HG03039 (cell line): ENCODE measurements around the gene TTC38.
"Not testable (repeated sequence)": the region's sequence is repeated elsewhere in the genome, so short reads cannot be mapped to it uniquely, and the experiment has no call there.

Experiments
- ATAC-seq: cut with Tn5 transposase; IDR thresholded peaks from one replicate; pipeline ENCODE4 v1.9.1; 2021; ENCODE audit warnings: mild to moderate bottlenecking, moderate library complexity; ENCODE audit not compliant: unreplicated experiment

Gene TTC38

DNA sequence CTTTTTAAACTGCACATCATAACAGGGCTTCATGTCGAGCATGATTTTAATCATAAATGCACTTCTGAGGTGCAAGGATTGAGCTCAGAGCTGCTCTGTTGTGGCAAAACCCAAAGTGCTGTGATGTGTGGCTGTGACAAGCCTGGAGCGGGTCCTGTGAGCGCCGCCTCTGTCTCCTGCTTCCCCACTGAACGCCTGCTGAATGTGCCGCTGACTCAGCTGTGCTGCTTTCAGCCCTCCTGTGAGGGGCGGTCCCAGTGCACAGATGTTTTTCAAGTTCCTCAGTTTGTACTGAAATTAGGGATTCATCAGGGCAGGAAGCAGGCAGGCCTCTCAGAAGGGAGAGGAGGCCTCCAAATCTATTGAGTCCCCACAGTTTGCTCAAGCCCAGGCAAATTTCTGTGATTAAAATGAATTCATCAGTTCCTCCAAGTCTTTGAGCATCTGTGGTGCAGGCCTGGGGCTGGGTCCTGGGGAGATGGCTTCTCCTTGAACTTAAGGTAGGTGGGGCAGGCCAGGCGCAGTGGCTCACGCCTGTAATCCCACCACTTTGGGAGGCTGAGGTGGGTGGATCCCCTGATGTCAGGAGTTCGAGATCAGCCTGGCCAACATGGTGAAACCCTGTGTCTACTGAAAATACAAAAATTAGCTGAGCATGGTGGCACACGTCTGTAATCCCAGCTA lies 25.9 kb downstream of the TTC38 start:
- ATAC-seq: no peak

DNA sequence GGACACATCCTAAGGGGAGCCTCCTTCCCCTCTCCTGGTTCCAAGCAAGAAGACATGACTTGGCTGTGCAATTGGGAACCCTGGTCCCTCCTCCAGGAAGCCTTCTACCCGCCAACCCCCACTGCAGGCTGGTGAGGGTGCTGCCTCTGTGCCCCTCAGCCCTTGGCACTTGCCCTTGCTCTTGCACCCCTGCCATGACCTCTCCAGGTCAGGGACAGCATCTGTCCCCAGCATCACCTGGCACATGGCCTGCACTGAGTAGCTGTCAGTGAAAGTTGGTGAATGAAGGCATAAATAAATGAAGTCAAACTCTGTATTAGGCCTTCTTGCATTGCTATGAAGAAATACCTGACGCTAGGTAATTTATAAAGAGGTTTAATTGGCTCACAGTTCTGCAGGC lies 27.0 kb downstream of the TTC38 start:
- ATAC-seq: no peak

DNA sequence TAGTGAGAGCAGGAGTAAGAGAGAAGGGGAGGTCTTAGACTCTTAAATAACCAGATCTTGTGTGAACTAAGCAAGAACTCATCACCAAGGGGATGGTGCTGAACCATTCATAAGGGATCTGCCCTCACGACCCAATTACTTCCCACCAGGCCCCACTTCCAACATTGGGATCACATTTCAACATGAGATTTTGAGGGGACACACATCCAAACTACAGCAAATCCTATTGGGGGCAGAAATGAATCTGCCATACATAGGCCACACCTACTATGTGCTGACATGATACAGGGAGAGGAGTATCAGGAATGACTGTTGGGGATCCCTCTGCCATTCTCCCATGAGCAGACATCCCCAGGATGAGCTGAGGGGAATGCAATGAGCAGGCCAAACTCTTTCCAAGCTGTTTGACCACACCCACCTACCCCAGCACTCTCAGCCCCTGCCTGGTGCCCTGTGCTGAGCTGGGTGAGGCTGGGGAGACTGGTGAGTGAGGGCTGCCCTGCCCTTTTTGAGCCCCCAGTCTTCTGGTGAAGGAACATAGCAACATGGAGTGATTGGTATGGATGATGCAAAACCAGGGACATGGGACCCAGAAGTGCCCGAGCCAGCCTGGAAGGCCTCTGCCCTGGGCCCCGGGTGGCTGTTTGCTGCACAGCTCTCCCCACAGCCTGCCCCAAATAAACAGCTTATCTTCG lies 27.6 kb downstream of the TTC38 start:
- no peak for ATAC-seq

DNA sequence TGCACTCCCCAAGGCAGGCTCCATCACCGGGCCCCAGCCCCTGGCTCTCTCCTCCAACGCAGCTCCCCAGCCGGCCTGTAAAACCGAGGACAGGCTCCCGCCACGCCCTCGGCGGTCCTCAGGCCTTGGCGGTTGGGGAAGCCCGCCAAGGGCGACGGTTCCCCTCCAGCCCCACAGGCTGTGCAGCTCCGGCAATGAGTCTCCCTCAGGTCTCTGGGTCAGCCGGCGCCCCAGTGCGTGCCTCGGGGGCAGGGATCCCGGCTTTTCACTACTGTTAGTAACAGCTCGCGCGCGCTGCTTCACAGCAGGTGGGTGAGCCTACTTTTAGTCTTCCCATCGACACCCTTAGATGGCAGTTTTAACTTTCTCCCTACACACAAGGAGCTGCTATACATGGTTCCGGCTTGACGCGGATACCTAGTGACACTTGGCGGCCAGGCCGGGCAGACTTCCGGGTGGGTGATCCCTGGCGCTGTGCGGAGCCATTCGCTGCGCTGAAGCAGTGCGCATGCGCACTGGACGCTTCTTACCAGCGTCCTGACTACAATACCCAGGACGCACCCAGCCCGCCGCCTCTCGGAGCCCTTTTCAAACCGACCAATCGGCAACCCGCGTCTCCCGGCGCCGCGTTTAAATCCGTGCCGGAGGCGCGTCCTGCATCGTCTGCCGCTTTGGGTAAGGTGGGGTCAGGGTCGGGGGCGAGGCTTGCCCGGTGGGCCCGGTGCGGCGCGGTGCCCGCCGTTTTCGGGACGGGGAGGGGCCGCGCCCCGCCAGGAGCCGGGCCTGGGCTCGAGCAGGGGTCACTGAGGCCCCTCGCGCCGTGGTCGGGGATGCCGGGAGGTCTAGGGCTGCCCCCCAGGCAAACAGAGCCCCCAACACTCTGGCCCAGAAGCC lies 28.7 kb downstream of the TTC38 start, which contains the start of gene GTSE1:
Gene GTSE1, plus strand, starts transcription at position 614 of the 894 bp plus-strand sequence. CDS start 531 bp downstream, outside the sequence.
- ATAC-seq: peak; percentile 85

DNA sequence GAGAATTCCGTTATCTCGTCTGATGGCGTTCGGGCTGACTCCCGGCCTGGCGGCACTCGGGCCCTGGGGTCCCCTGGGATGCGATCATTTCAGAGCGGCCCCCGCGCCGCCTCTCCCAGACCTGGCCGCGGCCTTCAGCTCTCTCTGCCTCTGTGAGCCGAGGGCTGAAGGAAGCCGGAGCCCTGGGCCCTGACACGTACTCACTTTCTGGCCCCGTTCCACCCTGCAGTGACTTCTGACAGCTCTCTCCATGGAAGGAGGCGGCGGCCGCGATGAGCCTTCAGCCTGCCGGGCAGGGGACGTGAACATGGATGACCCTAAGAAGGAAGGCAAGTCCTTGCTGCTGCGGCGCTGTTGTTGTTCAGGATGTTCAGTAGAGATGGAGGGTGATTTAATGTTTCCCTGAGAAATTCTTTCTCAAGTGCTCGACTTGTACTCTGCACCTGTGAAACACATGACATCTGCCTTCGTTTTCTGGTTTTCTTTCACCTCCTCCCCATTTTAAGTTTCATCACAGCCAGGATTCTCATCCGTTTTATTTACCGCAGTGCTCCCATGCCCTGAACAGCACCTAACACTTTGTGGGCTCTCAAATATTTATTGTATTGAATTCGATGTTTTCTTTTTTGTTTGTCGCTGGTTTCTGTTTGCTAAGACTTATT lies 29.5 kb downstream of the TTC38 start:
- peak; percentile 4 for ATAC-seq

DNA sequence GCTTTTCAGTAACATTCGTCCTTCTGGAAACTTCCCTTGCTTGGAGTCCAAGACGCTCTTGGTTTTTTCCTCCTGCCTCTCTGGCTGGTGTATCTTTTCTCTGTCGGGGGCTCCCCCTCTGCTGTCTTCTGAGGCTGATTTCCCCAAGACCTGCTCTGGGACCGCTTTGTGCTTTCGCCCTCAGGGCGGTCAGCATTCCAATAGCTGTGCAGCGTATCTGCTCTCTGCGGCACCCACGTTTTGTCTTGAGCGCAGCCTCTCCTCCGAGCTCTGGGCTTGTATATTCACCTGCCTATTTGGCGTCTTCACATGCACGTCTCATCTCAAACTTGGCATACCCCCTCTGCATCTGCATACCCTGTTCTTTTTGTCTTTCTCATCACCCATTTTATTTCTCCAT lies 31.3 kb downstream of the TTC38 start:
- ATAC-seq: no peak

DNA sequence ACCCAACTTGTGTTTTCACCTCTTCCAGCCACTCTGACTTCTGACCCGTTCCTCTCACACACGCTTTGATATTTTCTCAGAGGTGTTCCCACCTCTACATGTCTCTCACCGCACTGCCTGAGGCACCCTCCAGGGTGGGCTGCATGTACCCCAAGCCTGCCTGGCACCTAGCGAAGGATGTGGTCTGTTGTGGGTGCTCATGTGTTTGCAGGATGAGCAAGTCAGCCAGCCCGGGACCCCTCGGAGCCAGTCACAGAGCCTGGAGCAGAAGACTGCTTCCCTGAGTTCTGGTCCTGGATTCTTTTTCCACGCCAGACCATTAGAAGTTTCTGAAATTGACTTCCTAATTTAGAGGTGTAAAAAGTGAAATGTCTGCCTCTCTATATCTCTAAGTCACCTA lies 32.7 kb downstream of the TTC38 start:
- ATAC-seq: no peak

DNA sequence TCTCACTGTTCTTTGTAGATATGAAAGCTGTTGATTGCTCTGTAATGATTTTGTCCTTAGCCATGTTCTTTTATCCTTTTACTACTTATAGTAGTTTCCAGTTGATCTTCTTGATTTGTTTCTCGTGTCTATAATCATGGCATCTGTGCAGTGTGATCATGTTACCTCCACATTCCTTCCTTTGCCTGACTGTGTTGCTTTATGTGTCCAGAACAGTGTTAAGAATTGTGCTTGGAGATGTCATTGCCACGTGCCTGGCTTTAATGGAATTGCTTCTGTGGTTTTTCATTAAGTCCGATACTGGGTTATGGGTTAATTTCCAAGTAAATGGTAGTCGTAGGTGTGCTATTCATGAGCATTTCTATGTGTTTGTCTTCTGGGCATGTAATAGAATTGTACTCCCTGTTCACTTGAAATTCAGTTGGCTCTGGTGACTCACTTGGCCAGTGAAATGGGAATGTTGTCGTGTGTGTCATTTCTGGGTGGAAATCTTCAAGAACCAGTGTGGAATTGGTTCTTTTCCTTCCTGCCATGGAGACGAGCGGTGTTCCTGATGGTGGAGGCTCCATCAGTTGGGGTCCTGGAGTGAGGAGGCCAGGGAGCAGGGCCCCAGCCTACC lies 35.6 kb downstream of the TTC38 start:
- ATAC-seq: no peak

DNA sequence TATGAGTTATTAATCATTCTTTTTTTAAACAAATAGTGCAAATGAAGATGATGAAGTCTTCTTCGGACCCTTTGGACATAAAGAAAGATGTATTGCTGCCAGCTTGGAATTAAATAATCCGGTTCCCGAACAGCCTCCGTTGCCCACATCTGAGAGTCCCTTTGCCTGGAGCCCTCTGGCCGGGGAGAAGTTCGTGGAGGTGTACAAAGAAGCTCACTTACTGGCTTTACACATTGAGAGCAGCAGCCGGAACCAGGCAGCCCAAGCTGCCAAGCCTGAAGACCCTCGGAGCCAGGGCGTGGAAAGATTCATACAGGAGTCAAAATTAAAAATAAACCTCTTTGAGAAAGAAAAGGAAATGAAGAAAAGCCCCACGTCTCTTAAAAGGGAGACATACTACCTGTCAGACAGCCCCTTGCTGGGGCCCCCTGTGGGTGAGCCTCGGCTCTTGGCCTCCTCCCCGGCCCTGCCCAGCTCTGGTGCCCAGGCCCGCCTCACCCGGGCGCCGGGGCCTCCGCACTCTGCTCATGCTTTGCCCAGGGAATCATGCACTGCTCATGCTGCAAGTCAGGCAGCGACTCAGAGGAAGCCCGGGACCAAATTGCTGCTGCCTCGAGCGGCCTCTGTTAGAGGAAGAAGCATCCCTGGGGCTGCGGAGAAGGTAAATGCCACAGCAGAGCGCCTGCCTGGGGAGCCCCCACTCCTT lies 40.6 kb downstream of the TTC38 start:
- ATAC-seq: no peak

DNA sequence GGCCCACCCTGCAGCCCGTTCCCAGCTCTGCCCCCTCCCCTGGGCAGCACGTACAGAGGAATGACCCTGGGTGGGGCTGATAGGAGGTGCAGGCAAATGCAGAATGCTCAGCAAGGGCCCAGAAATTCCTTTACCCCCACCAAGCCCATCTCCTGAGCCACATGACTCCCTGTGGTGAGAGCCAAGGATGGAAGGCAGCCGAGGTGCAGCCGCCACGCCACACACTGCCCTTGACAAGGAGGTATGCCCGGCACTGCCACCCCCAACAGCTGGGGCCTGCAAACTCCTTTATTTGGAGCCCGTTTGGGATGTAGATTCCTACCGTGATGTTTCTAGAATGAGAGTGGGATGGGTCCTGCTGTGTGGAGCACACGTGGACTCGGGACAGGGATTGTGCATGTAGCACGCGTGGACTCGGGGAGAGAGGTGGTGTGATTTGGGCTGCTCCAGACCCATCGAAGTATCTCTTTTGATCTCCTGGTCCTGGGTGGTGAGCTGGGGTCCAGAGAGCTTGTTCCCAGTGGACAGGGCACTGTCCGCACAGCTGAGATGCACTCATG lies 41.8 kb downstream of the TTC38 start:
- no peak for ATAC-seq

DNA sequence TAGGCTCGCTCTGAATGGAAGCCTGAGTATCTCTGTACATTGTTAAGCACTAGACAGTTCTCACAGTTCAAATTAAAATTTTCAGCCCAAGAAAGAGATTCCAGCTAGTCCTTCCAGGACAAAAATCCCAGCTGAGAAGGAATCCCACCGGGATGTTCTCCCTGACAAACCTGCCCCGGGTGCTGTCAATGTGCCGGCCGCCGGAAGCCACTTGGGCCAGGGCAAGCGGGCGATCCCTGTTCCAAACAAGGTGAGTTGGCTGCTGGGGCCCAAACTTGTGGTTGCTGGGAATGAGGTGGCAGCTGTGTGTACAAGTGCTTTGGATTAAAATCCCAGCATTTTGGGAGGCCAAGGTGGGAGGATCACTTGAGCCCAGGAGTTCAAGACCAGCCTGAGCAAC lies 44.2 kb downstream of the TTC38 start:
- no peak for ATAC-seq

DNA sequence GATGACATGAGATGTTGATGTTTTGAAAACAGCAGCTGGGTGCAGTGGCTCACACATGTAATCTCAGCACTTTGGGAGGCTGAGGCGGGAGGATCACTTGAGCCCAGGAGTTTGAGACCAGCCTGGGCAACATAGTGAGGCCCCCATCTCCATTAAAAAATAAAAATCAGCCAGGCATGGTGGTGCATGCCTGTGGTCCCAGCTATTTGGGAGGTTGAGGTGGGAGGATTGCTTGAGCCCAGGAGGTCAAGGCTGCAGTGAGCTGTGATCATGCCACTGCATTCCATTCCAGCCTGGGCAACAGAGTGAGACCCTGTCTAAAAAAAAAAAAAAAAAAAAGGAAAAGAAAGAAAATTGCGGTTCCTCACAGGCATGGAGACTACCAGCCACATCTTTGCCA lies 45.0 kb downstream of the TTC38 start:
- not testable (repeated sequence) for ATAC-seq

DNA sequence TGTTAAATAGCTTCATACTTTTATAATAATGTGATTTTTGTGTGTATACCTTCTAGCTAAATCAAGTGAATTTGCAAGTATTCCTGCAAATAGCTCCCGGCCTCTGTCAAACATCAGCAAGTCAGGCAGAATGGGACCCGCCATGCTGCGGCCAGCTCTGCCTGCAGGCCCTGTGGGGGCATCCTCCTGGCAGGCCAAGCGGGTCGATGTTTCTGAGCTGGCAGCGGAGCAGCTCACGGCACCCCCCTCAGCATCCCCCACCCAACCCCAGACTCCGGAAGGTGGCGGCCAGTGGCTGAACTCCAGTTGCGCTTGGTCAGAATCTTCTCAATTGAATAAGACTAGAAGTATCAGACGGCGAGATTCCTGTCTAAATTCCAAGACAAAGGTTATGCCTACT lies 48.2 kb downstream of the TTC38 start:
- no peak for ATAC-seq

DNA sequence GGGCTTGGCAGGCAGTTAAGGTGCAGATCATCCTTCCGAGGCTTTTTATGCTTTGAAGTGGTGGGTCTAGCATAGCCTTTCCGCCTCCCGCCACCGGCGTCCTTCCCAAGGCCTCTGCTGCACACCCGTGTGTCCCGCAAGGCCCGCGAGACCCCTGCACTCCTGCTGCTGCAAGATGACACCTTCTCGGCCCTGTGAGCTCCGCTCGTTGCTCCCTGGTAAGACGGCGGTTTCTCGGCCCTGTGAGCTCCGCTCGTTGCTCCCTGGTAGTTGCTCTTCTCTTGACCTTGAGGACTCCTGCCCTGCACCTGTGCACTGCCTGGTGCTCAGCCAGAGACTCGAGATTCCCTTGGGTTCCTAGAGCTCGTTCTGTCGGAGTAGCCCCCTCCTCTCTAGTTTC lies 49.8 kb downstream of the TTC38 start:
- ATAC-seq: no peak

DNA sequence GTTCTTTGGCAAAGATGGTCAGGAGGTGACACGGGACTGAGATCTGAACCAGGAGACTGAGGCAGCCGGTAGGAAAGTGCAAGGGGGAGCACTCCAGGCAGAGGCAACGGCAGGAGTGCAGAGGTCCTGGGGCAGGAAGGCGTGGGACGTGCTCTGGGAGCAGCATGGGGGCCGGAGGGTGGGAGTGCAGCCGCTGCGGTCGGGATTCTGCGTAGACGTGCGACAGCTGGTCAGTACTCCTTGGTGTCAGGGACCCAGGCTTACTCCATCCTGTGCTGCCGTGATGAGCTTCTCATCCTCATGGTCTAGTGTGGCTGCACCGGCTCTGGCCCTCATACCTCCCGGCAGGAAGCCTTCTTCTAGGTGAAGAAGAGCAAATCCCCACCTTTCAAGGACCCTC lies 50.8 kb downstream of the TTC38 start:
- no peak for ATAC-seq

DNA sequence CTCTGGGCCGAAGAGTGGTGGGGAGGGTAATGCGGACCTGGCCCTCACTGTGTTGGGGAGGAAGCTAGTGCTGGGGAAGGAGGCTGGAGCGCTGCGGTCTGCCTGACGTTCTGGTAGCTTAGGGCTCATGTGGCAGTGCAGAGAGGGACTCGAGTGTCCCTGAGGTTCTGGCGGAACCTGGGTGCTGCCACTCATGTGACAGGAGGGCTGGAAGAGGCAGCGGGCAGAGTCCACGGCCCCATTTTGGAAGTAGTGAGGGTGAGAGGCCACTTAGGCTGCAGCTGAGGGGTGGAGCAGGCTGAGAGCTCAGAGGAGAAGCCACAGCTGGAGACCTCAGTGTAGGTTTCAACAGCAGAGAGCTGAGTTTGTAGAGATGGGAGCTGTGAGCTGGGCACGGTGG lies 51.5 kb downstream of the TTC38 start:
- ATAC-seq: no peak

DNA sequence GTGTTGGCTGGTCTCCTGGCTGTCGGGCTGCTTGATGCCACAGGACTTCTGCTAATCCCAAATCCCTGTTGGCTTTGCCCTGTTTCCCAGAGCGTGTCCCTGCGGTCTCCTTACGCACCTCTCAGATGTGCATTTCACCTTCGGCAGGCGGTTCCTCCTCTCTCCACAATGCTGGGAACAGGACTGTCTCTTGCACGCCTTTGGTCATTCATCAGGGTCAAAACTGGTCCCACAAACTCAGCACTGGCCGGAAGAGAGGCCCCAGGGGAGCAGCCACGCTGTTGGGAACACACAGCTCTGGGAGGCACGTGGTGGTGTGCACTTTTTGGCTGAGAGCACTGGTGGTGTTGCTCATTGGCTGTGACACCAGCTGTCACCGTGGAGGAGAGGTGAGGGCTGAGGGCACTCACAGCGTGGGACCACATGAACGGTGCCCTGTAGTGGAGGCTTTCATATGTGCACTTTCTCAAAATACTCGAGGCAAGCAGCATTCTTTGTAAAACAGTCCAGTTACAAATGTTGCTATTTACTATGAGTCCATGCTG lies 52.4 kb downstream of the TTC38 start:
- no peak for ATAC-seq

DNA sequence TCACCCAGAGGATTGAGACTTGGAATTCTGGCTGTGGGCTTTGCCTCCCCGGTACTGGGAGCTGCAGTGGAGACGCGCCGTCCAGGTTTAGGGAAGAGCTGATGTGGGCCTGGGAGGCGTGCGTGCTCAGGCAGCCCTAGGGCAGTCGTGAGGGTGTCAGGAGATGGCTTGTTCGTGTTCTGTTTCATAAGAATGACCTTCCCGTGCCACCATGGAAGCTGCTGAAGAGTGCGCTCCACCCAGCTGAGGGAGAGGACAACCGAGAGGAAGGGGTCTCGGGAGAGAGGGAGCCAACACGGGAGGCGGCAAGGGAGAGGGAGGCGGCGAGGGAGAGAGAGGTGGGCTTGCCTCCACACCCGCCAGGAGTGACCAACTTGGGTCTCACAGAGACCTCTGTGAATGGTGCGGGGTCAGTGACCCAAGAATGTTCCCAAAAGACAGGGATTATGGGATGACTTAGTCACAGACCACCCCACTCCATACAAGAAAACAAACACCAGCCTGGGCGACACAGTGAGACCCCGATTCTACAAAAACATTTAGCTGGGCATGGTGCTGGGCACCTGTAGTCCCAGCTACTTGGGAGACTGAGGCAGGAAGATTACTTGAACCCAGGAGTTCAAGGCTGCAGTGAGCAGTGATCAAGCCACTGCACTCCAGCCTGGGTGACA lies 53.0 kb downstream of the TTC38 start:
- no peak for ATAC-seq

DNA sequence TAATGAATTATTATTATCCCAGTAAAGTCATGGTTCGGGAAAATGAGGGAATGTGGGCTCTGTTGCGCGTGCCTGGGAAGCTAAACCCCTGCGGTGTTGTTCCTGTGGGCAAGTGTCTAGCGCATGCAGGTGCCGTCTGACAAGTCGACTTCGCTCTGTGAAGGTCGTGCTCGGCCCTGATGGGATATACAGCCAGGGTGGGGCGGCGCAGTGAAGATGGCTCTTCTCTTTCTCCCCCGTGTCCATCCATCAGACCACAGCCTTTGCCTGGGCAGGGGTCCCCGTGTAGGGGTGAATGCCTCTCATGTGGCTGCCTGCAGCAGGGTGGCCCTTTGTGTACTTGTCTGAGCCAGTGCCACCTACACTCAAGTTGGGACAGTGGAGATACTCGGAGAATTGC lies 54.9 kb downstream of the TTC38 start:
- no peak for ATAC-seq
